Measurements from ENCODE around the gene SPEG.

SPEG gene

GRCh38 chr2:219545943-219546352, 111.3 kb downstream of the SPEG start:
- TF ChIP-seq TSHZ2 (CRISPR knock-in tag; IDR thresholded peaks at IDR 0.05) (no peak), CSRNP3 (CRISPR knock-in tag; IDR thresholded peaks at IDR 0.05) (no peak), BACH2 (CRISPR knock-in tag; IDR thresholded peaks at IDR 0.05; ENCODE audit: borderline replicate concordance) (no peak), ISL1 (CRISPR knock-in tag; IDR thresholded peaks at IDR 0.05) (no peak), ZFP30 (CRISPR knock-in tag; IDR thresholded peaks at IDR 0.05) (no peak), ZNF565 (CRISPR knock-in tag; conservative IDR thresholded peaks at IDR 0.05; ENCODE audit: low read depth) (no peak), TOX (CRISPR knock-in tag; IDR thresholded peaks at IDR 0.05; ENCODE audit: borderline replicate concordance) (no peak), OSR1 (CRISPR knock-in tag; IDR thresholded peaks at IDR 0.05) (no peak), ESRRG (CRISPR knock-in tag; IDR thresholded peaks at IDR 0.05) (no peak), GLIS3 (CRISPR knock-in tag; IDR thresholded peaks at IDR 0.05) (no peak), TCF4 (CRISPR knock-in tag; IDR thresholded peaks at IDR 0.05; ENCODE audit: borderline replicate concordance) (no peak), SNAI2 (CRISPR knock-in tag; IDR thresholded peaks at IDR 0.05) (no peak), ZFP3 (CRISPR knock-in tag; IDR thresholded peaks at IDR 0.05) (no peak), PPARA (CRISPR knock-in tag; IDR thresholded peaks at IDR 0.05; ENCODE audit: borderline replicate concordance) (no peak), RARB (CRISPR knock-in tag; IDR thresholded peaks at IDR 0.05) (no peak)
- TF ChIP-seq, protein P1, sequence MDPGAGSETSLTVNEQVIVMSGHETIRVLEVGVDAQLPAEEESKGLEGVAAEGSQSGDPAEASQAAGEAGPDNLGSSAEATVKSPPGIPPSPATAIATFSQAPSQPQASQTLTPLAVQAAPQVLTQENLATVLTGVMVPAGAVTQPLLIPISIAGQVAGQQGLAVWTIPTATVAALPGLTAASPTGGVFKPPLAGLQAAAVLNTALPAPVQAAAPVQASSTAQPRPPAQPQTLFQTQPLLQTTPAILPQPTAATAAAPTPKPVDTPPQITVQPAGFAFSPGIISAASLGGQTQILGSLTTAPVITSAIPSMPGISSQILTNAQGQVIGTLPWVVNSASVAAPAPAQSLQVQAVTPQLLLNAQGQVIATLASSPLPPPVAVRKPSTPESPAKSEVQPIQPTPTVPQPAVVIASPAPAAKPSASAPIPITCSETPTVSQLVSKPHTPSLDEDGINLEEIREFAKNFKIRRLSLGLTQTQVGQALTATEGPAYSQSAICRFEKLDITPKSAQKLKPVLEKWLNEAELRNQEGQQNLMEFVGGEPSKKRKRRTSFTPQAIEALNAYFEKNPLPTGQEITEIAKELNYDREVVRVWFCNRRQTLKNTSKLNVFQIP (CRISPR knock-in tag; IDR thresholded peaks at IDR 0.05; ENCODE audit: borderline replicate concordance, low read depth), result no peak
- TF ChIP-seq, protein P2, sequence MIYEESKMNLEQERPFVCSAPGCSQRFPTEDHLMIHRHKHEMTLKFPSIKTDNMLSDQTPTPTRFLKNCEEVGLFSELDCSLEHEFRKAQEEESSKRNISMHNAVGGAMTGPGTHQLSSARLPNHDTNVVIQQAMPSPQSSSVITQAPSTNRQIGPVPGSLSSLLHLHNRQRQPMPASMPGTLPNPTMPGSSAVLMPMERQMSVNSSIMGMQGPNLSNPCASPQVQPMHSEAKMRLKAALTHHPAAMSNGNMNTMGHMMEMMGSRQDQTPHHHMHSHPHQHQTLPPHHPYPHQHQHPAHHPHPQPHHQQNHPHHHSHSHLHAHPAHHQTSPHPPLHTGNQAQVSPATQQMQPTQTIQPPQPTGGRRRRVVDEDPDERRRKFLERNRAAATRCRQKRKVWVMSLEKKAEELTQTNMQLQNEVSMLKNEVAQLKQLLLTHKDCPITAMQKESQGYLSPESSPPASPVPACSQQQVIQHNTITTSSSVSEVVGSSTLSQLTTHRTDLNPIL (CRISPR knock-in tag; IDR thresholded peaks at IDR 0.05; ENCODE audit: low read depth), result no peak
- ATAC-seq, result no peak

- TF ChIP-seq SNAI2 (CRISPR knock-in tag; IDR thresholded peaks at IDR 0.05) (no peak), TSHZ2 (CRISPR knock-in tag; IDR thresholded peaks at IDR 0.05) (no peak), ISL1 (CRISPR knock-in tag; IDR thresholded peaks at IDR 0.05) (no peak), GLIS3 (CRISPR knock-in tag; IDR thresholded peaks at IDR 0.05) (no peak), ESRRG (CRISPR knock-in tag; IDR thresholded peaks at IDR 0.05) (no peak), OSR1 (CRISPR knock-in tag; IDR thresholded peaks at IDR 0.05) (no peak), TOX (CRISPR knock-in tag; IDR thresholded peaks at IDR 0.05; ENCODE audit: borderline replicate concordance) (no peak), ZNF70 (CRISPR knock-in tag; IDR thresholded peaks at IDR 0.05) (no peak), ZFP3 (CRISPR knock-in tag; IDR thresholded peaks at IDR 0.05) (no peak), ARNTL (CRISPR knock-in tag; IDR thresholded peaks at IDR 0.05; ENCODE audit: borderline replicate concordance, low read depth) (no peak), ZNF565 (CRISPR knock-in tag; conservative IDR thresholded peaks at IDR 0.05; ENCODE audit: low read depth) (no peak), ZFP30 (CRISPR knock-in tag; IDR thresholded peaks at IDR 0.05) (no peak), PATZ1 (CRISPR knock-in tag; IDR thresholded peaks at IDR 0.05; ENCODE audit: borderline replicate concordance) (no peak), RARB (CRISPR knock-in tag; IDR thresholded peaks at IDR 0.05) (no peak), CSDC2 (CRISPR knock-in tag; IDR thresholded peaks at IDR 0.05) (no peak), PPARA (CRISPR knock-in tag; IDR thresholded peaks at IDR 0.05; ENCODE audit: borderline replicate concordance) (no peak)
- TF ChIP-seq, protein P2 (CRISPR knock-in tag; IDR thresholded peaks at IDR 0.05; ENCODE audit: low read depth), result no peak
- no peak for ATAC-seq
Observed at GRCh38 chr2:219547621-219548020, 113.0 kb downstream of the SPEG start.

Data from SK-N-SH treated with all-trans-retinoic acid at 6 μM for 48 hours (cell line).